HG02943 (cell line): Measurements from ENCODE around the gene KDM4C.
"Not testable (repeated sequence)": the region's sequence is repeated elsewhere in the genome, so short reads cannot be mapped to it uniquely, and the experiment has no call there.

Source experiments
- ATAC-seq: cut with Tn5 transposase; IDR thresholded peaks from one replicate; pipeline ENCODE4 v1.9.1; 2021; ENCODE audit warnings: mild to moderate bottlenecking, low read depth, moderate library complexity; ENCODE audit not compliant: unreplicated experiment

KDM4C gene

GRCh38 chr9:7178729-7179128 lies 421.0 kb downstream of the KDM4C start:
- ATAC-seq: no peak

- no peak for ATAC-seq
Measured at GRCh38 chr9:7180247-7180646, 422.5 kb downstream of the KDM4C start.

GRCh38 chr9:7183139-7183538 lies 425.4 kb downstream of the KDM4C start:
- ATAC-seq: not testable (repeated sequence)

DNA sequence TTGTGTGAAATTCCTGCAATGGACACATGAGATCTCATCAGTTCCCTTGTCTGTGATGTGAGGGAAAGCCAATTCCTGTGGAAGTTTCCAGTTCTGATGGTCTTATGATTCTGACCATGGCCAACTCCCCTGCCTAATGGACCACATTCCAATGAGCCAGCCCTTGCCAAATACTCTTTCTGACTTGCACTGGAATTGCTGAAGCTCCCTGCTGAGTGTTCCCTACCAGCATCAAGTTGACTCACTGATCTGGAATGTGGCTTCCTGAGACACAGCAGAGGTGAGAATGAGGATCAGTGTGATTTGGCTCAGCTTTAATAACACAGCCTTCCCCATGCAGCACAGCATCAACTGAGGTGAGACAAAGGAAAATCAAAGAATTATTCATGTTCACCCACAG lies 427.8 kb downstream of the KDM4C start:
- ATAC-seq: no peak

- no peak for ATAC-seq
Measured at GRCh38 chr9:7186175-7186574, 428.4 kb downstream of the KDM4C start.

GRCh38 chr9:7192266-7192665 lies 434.5 kb downstream of the KDM4C start:
- no peak for ATAC-seq

DNA sequence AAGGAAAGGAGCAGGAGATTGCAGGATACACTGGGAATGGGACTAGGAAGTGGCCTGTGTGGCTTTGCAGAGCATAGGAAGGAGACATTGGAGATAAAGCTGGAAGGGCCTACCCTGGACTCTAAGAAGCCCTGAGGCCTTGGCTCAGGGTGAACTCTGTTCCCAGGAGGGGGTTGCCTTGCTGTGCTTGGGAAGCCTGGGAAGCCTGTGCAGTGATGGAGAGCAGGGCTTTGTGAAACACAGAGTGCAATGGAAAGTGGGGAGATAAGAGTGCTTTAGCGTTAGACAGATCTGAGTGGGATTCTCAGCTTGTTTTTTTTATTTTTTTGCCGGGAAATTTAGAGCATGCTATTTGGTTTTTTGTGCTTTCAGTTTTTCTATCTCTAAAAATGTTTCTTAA lies 437.8 kb downstream of the KDM4C start:
- ATAC-seq: no peak

GRCh38 chr9:7196467-7196866 lies 438.7 kb downstream of the KDM4C start:
- no peak for ATAC-seq

DNA sequence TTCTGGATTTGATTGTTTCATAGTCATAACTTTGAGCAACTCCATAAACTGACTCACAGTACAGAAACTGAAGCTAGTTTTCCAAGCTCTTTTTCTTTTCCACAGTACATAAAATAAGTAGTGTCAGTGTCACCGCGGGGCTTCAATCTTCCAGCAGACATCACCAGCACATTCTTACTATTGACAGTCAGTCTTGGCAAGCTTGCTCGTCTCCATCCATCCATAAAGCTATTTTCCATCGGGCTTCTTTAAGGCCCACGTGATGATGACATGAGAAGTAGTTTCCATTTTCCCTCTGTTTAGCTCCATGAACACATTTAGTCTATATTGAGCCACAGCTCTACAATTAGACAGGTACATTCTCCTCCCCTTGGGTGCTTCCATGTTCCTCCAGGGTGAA lies 443.4 kb downstream of the KDM4C start:
- no peak for ATAC-seq

DNA sequence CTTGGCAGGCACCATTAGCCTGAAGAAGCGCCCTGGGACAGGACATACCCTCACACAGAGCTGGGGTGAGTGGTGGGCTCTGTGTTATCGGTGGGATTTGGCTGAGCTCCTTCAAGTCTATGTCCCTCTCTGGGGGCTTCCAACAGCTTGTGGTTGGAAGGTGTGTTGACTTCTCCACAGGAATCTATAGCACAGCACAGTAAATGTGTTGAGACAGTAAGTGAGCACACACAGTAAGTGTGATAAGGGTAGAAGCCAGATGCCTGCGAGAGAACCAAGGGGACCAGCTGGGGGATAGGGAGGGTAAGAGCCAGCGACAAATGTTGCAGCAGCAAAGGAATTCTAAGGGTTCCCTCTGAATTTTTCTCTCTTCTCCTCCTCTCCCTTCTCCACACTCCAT lies 448.0 kb downstream of the KDM4C start:
- ATAC-seq: no peak

GRCh38 chr9:7206221-7206758 lies 448.5 kb downstream of the KDM4C start:
- ATAC-seq: no peak

DNA sequence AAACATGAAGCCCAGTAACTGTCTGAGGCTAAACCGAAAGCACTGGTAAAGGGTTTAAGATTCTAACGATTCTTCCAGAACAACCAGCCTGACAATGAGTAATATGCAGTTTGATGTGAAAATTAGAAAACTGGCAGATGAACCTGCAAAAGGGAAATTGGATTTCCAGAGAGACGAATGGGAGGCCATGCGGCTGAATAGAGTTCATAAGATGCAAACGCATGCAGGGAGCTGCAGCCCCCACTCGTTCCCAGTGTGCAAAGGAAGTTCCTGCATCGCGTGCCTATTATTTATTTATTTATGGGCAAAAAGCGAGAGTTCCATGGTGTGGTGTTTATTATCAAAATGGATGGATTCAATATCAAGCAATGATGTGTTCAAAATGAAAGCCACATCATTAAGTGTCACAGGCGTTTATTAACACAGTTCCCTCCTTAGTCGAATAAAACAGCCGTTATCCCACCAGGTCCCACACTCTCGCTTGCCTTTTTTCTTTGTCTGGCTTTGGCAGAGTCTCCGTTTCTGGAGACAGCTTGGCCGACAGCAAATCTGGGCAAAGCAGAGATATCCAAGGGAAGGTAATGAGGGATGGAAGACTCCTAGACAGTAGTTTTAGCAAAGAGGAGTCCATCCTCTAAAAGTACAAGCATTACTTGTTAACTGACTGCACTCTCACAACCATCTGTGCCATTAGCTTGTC lies 451.4 kb downstream of the KDM4C start:
- ATAC-seq: no peak

GRCh38 chr9:7209990-7210389 lies 452.2 kb downstream of the KDM4C start:
- ATAC-seq: no peak

DNA sequence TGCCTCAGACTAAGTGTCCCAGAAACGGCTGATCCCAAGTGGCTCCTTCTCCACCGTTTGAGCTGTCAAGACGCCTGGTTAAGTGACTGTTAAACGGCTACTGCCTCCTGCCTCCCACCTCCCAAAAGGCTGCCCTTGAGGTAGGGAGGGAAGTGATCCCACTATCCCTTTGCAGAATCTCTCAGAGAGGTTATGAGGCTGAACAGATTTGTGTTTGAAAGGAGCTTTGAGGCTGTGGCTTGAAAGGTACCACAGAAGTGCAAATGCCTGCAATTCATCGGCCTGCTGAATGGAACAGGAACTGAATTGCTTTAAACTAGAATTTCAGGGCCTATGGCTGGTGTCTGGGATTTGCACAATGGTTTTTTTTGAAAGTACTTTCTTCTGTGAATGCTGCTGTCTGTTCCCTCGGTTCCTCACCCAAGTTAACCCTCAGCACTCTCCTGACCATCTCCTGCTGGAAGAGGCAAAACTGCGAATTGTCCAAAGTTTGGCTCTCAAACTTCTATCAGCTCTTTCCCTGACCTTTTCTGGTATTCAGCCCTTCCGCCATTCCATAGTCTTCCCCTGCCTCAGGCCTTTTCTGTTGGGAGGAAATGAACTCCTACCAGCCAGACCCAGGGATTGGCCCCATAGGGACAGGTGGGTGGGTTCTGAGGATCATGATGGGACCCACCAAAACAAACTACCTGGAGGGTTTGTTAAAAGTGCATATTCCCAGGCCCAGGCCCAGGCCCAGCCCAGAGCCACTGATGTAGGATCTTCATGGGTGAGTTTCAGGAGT lies 453.3 kb downstream of the KDM4C start:
- no peak for ATAC-seq

DNA sequence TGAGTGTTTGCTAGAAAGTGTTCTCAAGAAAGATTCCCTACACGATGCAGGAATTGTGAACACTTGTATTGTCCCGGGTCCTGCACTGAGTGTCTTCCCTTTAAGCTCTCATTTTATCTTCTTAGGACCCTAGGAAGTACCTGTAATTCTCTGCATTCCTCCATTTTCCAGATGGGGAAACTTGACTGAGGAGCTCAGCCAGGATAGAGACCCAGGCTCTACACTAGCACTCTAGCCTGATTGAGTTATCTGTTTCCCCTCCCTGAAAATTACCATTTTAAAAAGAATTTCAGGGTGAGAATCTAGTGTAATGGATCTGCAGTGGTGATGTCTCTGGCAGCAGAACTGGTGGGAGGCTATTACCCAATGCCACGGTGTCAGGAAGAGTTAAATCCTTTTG lies 453.9 kb downstream of the KDM4C start:
- no peak for ATAC-seq

GRCh38 chr9:7212101-7212500 lies 454.3 kb downstream of the KDM4C start:
- ATAC-seq: no peak

- no peak for ATAC-seq
Measured at GRCh38 chr9:7216004-7216841, 458.4 kb downstream of the KDM4C start.

DNA sequence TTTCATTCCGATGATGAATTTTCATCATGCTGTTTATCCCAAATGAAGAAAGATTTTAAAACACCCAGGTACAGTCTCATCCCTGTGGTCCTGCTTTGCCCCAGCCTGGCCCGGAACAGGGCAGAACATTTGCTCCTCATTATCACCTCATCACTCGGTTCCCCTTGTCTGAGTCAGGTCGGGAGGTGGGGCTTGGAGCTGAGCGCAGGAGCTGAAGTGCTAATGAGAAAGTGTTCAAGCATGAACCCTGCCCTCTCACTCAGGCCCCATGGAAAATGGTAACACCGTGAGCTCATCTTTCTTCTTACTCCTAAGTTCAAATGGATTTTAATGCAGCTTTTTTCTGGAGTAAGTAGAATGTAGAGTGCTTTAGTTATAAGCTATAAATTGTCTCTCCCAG lies 466.2 kb downstream of the KDM4C start:
- ATAC-seq: no peak
